ENCODE measurements around the gene ACOXL.

- TF ChIP-seq AFF4 (CRISPR knock-in tag; IDR thresholded peaks at IDR 0.05), result no peak
- TF ChIP-seq, protein P1, sequence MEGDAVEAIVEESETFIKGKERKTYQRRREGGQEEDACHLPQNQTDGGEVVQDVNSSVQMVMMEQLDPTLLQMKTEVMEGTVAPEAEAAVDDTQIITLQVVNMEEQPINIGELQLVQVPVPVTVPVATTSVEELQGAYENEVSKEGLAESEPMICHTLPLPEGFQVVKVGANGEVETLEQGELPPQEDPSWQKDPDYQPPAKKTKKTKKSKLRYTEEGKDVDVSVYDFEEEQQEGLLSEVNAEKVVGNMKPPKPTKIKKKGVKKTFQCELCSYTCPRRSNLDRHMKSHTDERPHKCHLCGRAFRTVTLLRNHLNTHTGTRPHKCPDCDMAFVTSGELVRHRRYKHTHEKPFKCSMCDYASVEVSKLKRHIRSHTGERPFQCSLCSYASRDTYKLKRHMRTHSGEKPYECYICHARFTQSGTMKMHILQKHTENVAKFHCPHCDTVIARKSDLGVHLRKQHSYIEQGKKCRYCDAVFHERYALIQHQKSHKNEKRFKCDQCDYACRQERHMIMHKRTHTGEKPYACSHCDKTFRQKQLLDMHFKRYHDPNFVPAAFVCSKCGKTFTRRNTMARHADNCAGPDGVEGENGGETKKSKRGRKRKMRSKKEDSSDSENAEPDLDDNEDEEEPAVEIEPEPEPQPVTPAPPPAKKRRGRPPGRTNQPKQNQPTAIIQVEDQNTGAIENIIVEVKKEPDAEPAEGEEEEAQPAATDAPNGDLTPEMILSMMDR (IDR thresholded peaks at IDR 0.05 in 2 of 3, conservative IDR thresholded peaks at IDR 0.05 in 1 of 3; ENCODE audit: insufficient read depth in 2 of 3, low read depth in 1 of 3, low read length in 3 of 3), result no peak
- TF ChIP-seq ZNF232 (CRISPR knock-in tag; IDR thresholded peaks at IDR 0.05), result no peak
- TF ChIP-seq, protein P2, sequence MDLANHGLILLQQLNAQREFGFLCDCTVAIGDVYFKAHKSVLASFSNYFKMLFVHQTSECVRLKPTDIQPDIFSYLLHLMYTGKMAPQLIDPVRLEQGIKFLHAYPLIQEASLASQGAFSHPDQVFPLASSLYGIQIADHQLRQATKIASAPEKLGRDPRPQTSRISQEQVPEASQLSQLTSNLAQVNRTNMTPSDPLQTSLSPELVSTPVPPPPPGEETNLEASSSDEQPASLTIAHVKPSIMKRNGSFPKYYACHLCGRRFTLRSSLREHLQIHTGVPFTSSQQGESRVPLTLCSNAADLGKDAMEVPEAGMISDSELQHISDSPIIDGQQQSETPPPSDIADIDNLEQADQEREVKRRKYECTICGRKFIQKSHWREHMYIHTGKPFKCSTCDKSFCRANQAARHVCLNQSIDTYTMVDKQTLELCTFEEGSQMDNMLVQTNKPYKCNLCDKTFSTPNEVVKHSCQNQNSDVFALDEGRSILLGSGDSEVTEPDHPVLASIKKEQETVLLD (IDR thresholded peaks at IDR 0.05), result no peak
- TF ChIP-seq, protein P3, sequence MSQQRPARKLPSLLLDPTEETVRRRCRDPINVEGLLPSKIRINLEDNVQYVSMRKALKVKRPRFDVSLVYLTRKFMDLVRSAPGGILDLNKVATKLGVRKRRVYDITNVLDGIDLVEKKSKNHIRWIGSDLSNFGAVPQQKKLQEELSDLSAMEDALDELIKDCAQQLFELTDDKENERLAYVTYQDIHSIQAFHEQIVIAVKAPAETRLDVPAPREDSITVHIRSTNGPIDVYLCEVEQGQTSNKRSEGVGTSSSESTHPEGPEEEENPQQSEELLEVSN (IDR thresholded peaks at IDR 0.05; ENCODE audit: borderline replicate concordance in 1 of 2, extremely low read depth in 1 of 2, insufficient read depth in 1 of 2, insufficient read length in 1 of 2, low read depth in 1 of 2, low read length in 1 of 2, poor library complexity in 1 of 2, severe bottlenecking in 1 of 2), result no peak
- no peak for TF ChIP-seq ELF1 (tag; IDR thresholded peaks at IDR 0.05)
- no peak for TF ChIP-seq ZNF76 (CRISPR knock-in tag; IDR thresholded peaks at IDR 0.05; ENCODE audit: borderline replicate concordance)
- TF ChIP-seq CEBPB (tag; IDR thresholded peaks at IDR 0.05), result no peak
- TF ChIP-seq NCOA4 (IDR thresholded peaks at IDR 0.05; ENCODE audit: partially characterized antibody), result no peak
Observed at GRCh38 chr2:111148925-111149324, 416.6 kb downstream of the ACOXL start.

All from K562 (cell line).